HG03045 (cell line): ENCODE results near the gene CCDC88A.
"Not testable (repeated sequence)": the region's sequence is repeated elsewhere in the genome, so short reads cannot be mapped to it uniquely, and the experiment has no call there.

ENCODE experiments used
- ATAC-seq: cut with Tn5 transposase; IDR thresholded peaks from one replicate; pipeline ENCODE4 v1.9.1; 2021; ENCODE audit warnings: mild to moderate bottlenecking, moderate library complexity; ENCODE audit not compliant: unreplicated experiment

CCDC88A gene

GRCh38 chr2:55327470-55328230 is 92.0 kb downstream of the CCDC88A start:
- ATAC-seq = no peak

- ATAC-seq = no peak
Measured at GRCh38 chr2:55314985-55315384, 104.7 kb downstream of the CCDC88A start.

GRCh38 chr2:55311444-55311870 is 108.2 kb downstream of the CCDC88A start:
- ATAC-seq = peak; percentile 89

GRCh38 chr2:55309446-55309845 is 110.2 kb downstream of the CCDC88A start:
- ATAC-seq = no peak

- peak; percentile 70 for ATAC-seq
Measured at GRCh38 chr2:55302241-55302640, 117.4 kb downstream of the CCDC88A start.

GRCh38 chr2:55301277-55301676 is 118.4 kb downstream of the CCDC88A start:
- no peak for ATAC-seq

GRCh38 chr2:55296393-55296792 is 123.3 kb downstream of the CCDC88A start:
- no peak for ATAC-seq

GRCh38 chr2:55283083-55283482 is 136.6 kb downstream of the CCDC88A start:
- no peak for ATAC-seq

GRCh38 chr2:55282110-55282917 is 137.3 kb downstream of the CCDC88A start:
- peak; percentile 98 for ATAC-seq

GRCh38 chr2:55280851-55281546 is 138.7 kb downstream of the CCDC88A start:
- ATAC-seq = not testable (repeated sequence)

- not testable (repeated sequence) for ATAC-seq
Measured at GRCh38 chr2:55279859-55280424, 139.7 kb downstream of the CCDC88A start.

GRCh38 chr2:55279214-55279835 is 140.3 kb downstream of the CCDC88A start:
- not testable (repeated sequence) for ATAC-seq

- ATAC-seq = no peak
Measured at GRCh38 chr2:55277310-55277709, 142.3 kb downstream of the CCDC88A start.

GRCh38 chr2:55274346-55274745 is 145.3 kb downstream of the CCDC88A start:
- not testable (repeated sequence) for ATAC-seq

- no peak for ATAC-seq
Measured at GRCh38 chr2:55269645-55269990, 150.0 kb downstream of the CCDC88A start.

GRCh38 chr2:55268907-55269644 is 150.6 kb downstream of the CCDC88A start, which contains the start of gene MTIF2:
Gene MTIF2, minus strand, starts transcription at chr2:55269231. Its CDS starts 5,373 bp downstream, at chr2:55263858.
- ATAC-seq = peak; percentile 97

- ATAC-seq = no peak
Measured at GRCh38 chr2:55268288-55268906, 151.3 kb downstream of the CCDC88A start.

- not testable (repeated sequence) for ATAC-seq
Measured at GRCh38 chr2:55259586-55259985, 160.1 kb downstream of the CCDC88A start.

- no peak for ATAC-seq
Measured at GRCh38 chr2:55252832-55253231, 166.8 kb downstream of the CCDC88A start.
